GM19043 (cell line): ENCODE results near the gene STARD3NL.
A peak's percentile ranks its signal among the peaks of the same experiment; 100 is the strongest.
"Not testable (repeated sequence)": the region's sequence is repeated elsewhere in the genome, so short reads cannot be mapped to it uniquely, and the experiment has no call there.

ENCODE experiments used
- ATAC-seq: cut with Tn5 transposase; IDR thresholded peaks from one replicate; pipeline ENCODE4 v1.9.1; 2021; ENCODE audit warnings: low read depth; ENCODE audit not compliant: unreplicated experiment

STARD3NL gene

DNA sequence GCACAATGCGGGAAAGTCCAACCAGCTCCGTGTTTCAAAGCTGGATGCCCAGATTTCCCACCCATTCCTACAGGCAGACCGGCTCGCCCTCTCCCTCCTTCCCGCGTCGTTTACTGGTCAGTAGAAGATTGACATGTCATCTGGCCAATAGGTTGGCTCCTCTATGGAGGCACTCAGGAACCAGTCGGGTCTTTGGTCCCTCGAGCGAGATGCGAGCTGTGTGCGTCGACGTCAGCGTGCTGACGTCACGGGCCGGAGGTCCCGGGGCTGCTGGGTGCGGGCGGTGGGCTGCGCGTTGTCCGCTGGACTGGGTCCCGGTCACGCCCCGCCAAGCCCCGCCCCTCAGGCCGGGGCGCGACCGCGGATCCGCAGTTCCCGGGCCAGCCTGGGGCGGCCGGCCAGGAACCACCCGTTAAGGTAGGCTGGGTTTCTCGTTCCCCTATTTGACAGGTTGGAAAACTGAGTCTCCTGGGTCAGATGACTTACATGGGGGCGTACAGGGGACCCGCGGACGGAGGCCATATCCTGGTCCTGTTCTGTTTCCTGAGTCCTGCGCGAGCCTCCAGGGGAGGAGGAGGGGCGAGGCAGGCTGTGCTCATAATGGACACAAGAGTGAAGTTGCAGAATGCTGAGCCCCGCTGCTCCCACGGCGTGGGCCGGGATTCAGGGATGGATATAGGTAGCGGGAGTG, at the start of gene STARD3NL:
TSS of gene STARD3NL (plus strand) at position 242 of the 691 bp plus-strand sequence. CDS start 29,260 bp downstream, outside the sequence.
- ATAC-seq = peak; percentile 98

DNA sequence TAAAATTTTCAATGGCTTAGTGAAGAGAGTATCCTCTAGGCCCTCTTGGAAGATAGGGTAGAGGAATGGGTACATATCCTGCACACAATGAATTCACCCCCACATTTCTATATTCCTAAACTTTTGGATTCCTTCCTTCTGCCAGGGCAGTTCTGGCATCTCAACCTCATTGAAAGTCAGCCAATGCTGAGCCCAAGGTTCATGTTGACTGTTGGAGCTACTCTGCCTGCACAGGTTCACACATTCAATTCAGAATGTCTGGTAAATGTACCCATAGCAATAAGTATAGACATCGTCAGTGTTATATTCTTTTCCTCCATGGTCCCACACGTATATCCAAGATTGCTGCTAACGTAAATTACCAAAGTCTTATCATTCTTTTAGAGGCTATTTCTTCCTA, 48.9 kb upstream of the STARD3NL start:
- no peak for ATAC-seq

DNA sequence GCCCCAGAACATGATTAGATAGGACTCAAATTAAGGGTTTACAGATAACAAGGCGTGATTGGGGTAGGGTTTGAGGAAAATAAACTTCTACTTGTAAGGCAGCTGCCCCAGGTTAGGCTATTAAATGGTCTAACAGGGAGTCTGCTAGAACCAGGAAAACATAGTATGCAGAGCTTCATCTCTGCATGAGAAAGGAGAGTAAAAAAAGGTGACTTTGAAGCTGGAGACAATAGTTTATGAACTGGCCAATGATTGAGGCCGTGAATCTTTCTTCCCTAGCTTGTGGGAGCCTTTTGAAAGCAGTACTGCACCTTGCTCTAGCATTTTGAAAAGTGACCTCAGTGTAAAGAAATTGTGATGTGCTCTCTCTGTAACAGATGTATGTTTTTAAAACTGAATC, 48.5 kb upstream of the STARD3NL start:
- no peak for ATAC-seq

GRCh38 chr7:38138171-38138570, 39.9 kb upstream of the STARD3NL start:
- no peak for ATAC-seq

GRCh38 chr7:38141187-38141586, 36.9 kb upstream of the STARD3NL start:
- no peak for ATAC-seq

GRCh38 chr7:38142736-38143135, 35.3 kb upstream of the STARD3NL start:
- ATAC-seq = peak; percentile 68

GRCh38 chr7:38147005-38147404, 31.0 kb upstream of the STARD3NL start:
- no peak for ATAC-seq

- no peak for ATAC-seq
These were observed 26.5 kb upstream of the STARD3NL start for GRCh38 chr7:38151556-38151955.

GRCh38 chr7:38153515-38153914, 24.5 kb upstream of the STARD3NL start:
- no peak for ATAC-seq

- ATAC-seq = no peak
These were observed 23.8 kb upstream of the STARD3NL start for GRCh38 chr7:38154278-38154677.

GRCh38 chr7:38160003-38160571, 18.0 kb upstream of the STARD3NL start:
- no peak for ATAC-seq

- no peak for ATAC-seq
These were observed 16.0 kb upstream of the STARD3NL start for GRCh38 chr7:38162036-38162435.

DNA sequence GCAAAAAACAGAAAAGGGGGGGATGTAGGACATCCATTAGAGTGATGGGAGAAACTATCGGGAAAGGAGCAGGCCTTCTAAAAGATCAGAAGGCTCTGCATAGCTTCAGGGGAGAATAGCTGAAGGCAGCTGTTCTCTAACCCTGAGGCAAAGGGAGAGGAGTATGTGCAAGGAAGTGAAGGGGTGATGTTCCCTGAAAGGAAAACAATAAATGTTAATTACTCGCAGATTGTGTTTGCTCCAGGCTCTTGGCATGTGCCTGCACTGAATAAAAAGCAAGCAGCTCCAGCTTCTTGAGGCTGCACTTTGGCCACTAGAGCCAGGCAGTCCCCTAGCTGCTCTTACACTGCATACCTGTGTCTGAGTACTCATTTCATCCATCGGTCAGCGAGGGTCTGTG, 14.4 kb upstream of the STARD3NL start:
- no peak for ATAC-seq

DNA sequence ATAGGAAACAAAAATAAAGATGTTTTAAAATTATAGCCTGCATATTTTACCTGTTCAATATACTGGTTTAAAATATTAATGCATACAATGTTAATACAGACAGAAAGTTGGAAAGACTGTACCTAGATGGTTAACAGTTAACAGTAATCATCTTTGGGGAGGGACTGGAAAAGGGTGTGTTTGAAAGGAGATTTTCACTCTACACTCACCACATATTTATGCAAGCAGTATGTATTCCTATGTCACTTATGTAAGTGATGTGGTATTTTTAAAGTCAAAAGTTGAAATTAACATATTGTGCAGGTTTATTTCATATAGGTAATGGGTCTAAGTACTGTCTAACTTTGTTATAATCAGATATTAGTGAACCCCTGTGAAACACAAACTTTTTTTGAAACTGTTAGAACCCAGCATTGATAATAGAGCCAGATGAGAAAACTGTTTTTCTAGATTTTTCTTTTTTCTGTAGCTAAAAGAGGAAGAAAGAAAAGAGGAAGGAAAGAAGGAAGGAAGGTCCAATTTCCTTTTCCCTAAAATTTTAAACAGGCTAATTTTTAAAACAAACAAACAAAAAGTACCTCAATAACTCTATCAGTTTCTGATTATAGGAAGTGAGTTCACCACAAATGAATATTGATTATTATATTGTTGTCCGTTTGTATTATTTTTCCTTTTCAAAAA, 9.0 kb upstream of the STARD3NL start:
- no peak for ATAC-seq

- ATAC-seq = peak; percentile 54
These were observed 8.2 kb upstream of the STARD3NL start for GRCh38 chr7:38169847-38170246.

DNA sequence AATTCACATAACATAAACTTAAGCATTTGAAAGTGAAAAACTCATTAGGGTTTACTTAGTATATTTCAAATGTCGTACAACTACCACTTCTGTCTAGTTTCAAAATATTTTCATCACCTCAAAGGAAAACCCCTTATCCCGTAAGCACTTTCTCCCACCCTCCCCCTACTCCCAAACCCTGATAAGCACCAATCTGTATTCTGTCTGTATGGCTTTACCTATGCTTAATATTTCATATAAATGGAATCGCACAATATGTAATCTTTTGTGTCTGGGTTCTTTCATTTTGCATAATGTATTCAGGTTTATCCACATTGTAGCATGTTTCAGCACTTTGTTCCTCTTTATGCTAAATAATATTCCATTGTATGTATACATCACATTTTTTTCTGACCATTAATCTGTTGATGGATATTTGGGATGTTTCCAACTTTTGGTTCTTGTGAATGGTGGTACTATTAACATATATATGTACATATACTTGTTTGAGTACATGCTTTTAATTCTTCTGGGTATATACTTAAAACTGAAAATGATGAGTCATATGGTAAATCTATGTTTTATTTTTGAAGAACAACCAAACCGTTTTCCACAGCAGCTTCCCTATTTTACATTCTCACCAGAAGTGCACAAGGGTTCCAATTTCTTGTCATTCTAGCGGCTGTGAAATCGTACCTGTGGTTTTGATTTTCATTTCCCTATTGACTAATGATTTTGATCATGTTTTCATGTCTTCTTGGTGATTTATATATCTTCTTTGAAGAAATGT, 6.2 kb upstream of the STARD3NL start:
- ATAC-seq = peak; percentile 77

DNA sequence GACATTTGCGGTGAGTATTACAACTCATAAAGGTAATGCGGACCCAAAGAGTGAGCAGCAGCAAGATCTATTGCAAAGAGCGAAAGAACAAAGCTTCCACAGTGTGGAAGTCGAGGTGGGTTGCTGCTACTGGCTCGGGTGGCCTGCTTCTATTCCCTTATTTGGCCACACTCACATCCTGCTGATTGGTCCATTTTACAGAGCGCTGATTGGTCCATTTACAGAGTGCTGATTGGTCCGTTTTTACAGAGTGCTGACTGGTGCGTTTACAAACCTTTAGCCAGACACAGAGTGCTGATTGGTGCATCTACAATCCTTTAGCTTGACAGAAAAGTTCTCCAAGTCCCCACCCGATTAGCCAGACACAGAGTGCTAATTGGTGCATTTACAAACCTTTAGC, 2.5 kb upstream of the STARD3NL start:
- ATAC-seq = not testable (repeated sequence)

- no peak for ATAC-seq
These were observed 433 bp upstream of the STARD3NL start for GRCh38 chr7:38177621-38178003.

- peak; percentile 29 for ATAC-seq
These were observed 775 bp downstream of the STARD3NL start for GRCh38 chr7:38178695-38179344.

DNA sequence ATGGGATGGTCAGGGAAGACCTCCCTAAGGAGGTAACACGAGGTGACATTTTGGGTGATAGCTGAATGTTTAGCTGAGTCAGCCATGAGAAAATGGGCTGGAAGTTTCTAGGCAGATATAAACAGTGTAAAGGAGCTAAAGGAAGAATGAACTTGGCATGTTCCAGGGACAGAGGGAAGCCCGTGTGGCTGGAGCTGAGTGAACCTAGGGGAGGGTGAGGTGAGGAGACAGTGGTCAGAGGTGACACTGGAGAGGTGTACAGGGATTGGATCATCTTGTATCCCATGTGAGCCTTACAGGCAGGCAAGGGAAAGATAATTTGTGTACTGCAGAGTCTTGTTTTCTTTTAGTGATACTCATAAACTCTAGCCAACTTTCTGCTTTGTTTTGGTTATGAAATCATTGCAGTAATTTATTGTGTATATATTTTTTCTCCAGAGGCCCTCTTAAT, 1.8 kb downstream of the STARD3NL start:
- no peak for ATAC-seq

GRCh38 chr7:38181111-38181510, 3.1 kb downstream of the STARD3NL start:
- no peak for ATAC-seq
